ENCODE data around the gene MYRIP. TPM values are rescaled to one million over a fixed set of nuclear protein-coding genes. Genes with fewer than 3 reads are reported as not detected.

MYRIP gene
- polyA plus RNA-seq, 3 donors: not detected

- H3K27ac Mint-ChIP-seq: no peak overlapping the region
- peaks cover 0 to 5% of the 10 kb centered on the region in 2 donors for H3K9me3 ChIP-seq (replicated peaks in 1 of 2; ENCODE audit: control insufficient read depth in 1 of 2, insufficient read depth in 1 of 2, low read length in 2 of 2)
- no peaks in the 10 kb centered on the region for H3K79me2 ChIP-seq (ENCODE audit: insufficient read depth, low read length)
- H4K20me1 ChIP-seq (ENCODE audit: insufficient read depth, low read length): no peaks in the 10 kb centered on the region
- no peak overlapping the region for H3K9ac ChIP-seq (ENCODE audit: insufficient read depth, low read length, poor library complexity, severe bottlenecking)
- H2AFZ ChIP-seq (ENCODE audit: insufficient read depth, low read depth, low read length, poor library complexity, severe bottlenecking): no peak overlapping the region
- H3K36me3 Mint-ChIP-seq: no peaks in the 10 kb centered on the region
- H3K4me3 Mint-ChIP-seq: no peak overlapping the region
- H3K4me1 Mint-ChIP-seq: no peaks in the 10 kb centered on the region
- no peak for DNase-seq
- intact Hi-C loops (cut with micrococcal nuclease): no loop called here
- no peaks in the 10 kb centered on the region for H3K4me1 ChIP-seq (ENCODE audit: control insufficient read depth in 1 of 2, insufficient read depth in 2 of 2, low read length in 2 of 2)
- H3K36me3 ChIP-seq (replicated peaks in 1 of 2; ENCODE audit: control insufficient read depth in 1 of 2, insufficient read depth in 2 of 2, low read length in 2 of 2): no peaks in the 10 kb centered on the region
- H3K4me2 ChIP-seq (replicated peaks; ENCODE audit: extremely low read depth, low read length, poor library complexity, severe bottlenecking): no peak overlapping the region
- TF ChIP-seq CTCF (IDR thresholded peaks at IDR 0.05): no peak
- H3K27me3 ChIP-seq (ENCODE audit: control insufficient read depth in 2 of 2, insufficient read depth in 2 of 2, low read length in 2 of 2): no peaks in the 10 kb centered on the region
- peaks cover 0 to 4% (median 3%) of the 10 kb centered on the region in 3 donors for H3K27me3 Mint-ChIP-seq (ENCODE audit: low read depth in 3 of 3)
- peaks cover 0 to 8% (median 5%) of the 10 kb centered on the region in 7 donors for H3K9me3 Mint-ChIP-seq
- no peak overlapping the region for H3K27ac ChIP-seq (ENCODE audit: low read depth in 1 of 2, low read length in 2 of 2)
- no peak overlapping the region for H3K4me3 ChIP-seq (replicated peaks in 1 of 3; ENCODE audit: low read depth in 2 of 3, low read length in 3 of 3)
These were observed 288.9 kb downstream of the MYRIP start for GRCh38 chr3:40098261-40098759.

DNA sequence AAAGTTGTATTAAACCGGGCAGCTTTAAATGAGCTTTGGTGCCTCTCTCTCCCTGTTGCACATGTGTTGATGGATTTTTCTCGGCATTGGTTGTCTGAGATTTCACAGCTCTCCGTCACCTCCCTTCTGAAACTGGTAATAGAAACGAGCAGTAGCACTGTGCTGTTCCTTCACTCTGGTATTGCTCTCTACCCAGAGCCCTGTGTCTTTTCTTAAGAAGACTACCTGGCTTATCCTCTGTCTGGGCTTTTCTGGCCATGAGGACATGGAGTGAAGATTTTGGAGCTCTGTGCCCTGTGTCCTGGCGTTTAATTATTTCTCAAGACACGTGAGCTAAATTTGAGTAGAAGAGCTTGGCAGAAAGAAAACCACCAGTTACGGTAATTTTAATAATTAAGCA lies 290.5 kb downstream of the MYRIP start:
- TF ChIP-seq CTCF (IDR thresholded peaks at IDR 0.05): no peak
- no peak overlapping the region for H3K27ac Mint-ChIP-seq
- Histone ChIP-seq H4K20me1 (ENCODE audit: insufficient read depth, low read length) (no peaks in the 10 kb centered on the region), H3K4me1 (ENCODE audit: control insufficient read depth in 1 of 2, insufficient read depth in 2 of 2, low read length in 2 of 2) (no peaks in the 10 kb centered on the region), H2AFZ (ENCODE audit: insufficient read depth, low read depth, low read length, poor library complexity, severe bottlenecking) (no peak overlapping the region), H3K9ac (ENCODE audit: insufficient read depth, low read length, poor library complexity, severe bottlenecking) (no peak overlapping the region), H3K36me3 (replicated peaks in 1 of 2; ENCODE audit: control insufficient read depth in 1 of 2, insufficient read depth in 2 of 2, low read length in 2 of 2) (no peaks in the 10 kb centered on the region), H3K79me2 (ENCODE audit: insufficient read depth, low read length) (no peaks in the 10 kb centered on the region), H3K9me3 (replicated peaks in 1 of 2; ENCODE audit: control insufficient read depth in 1 of 2, insufficient read depth in 1 of 2, low read length in 2 of 2) (peaks cover 0 to 5% of the 10 kb centered on the region in 2 donors), H3K27ac (ENCODE audit: low read depth in 1 of 2, low read length in 2 of 2) (no peak overlapping the region), H3K4me2 (replicated peaks; ENCODE audit: extremely low read depth, low read length, poor library complexity, severe bottlenecking) (no peak overlapping the region), H3K4me3 (replicated peaks in 1 of 3; ENCODE audit: low read depth in 2 of 3, low read length in 3 of 3) (no peak overlapping the region), H3K27me3 (ENCODE audit: control insufficient read depth in 2 of 2, insufficient read depth in 2 of 2, low read length in 2 of 2) (no peaks in the 10 kb centered on the region)
- H3K4me1 Mint-ChIP-seq: no peaks in the 10 kb centered on the region
- intact Hi-C loops (cut with micrococcal nuclease): no loop called here
- no peaks in the 10 kb centered on the region for H3K36me3 Mint-ChIP-seq
- H3K27me3 Mint-ChIP-seq (ENCODE audit: low read depth in 3 of 3): peaks cover 0 to 4% (median 3%) of the 10 kb centered on the region in 3 donors
- H3K4me3 Mint-ChIP-seq: no peak overlapping the region
- peaks cover 0 to 8% (median 6%) of the 10 kb centered on the region in 7 donors for H3K9me3 Mint-ChIP-seq
- no peak for DNase-seq
- WGBS (ENCODE audit: insufficient coverage): 100% methylated on average over 2 of the region's 7 CpGs
